ENCODE results near the gene RPEL1. TPM values are rescaled to one million over a fixed set of nuclear protein-coding genes. Genes with fewer than 3 reads are reported as not detected.
"Not testable (repeated sequence)": the region's sequence is repeated elsewhere in the genome, so short reads cannot be mapped to it uniquely, and the experiment has no call there.

The RPEL1 gene
- total and polyA plus RNA-seq, 7 donors: 0.01 TPM; not detected in 6

DNA sequence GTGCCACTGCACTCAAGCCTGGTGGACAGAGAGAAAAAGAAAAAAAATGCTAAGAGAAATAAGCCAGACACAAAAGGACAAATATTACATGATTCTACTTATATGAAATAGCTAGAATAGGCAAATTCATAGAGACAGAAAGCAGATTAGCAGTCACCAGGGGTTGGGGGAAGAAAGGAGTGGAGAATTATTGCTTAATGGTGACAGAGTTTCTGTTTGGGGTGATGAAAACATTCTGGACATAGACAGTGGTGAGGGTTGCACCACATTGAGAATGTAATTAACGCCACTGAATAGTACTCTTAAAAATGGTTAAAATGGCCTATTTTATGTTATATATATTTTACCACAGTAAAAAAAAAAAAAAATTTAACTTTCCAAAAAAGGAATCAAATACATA is 46.2 kb upstream of the RPEL1 start:
- Histone ChIP-seq H3K27ac (no peak overlapping the region), H3K4me1 (no peaks in the 10 kb centered on the region), H3K4me3 (no peak overlapping the region), H3K27me3 (ENCODE audit: insufficient read depth in 3 of 3, low read length in 2 of 3) (no peaks in the 10 kb centered on the region), H3K9me3 (no peaks in the 10 kb centered on the region), H3K36me3 (ENCODE audit: insufficient read depth in 1 of 2, low read depth in 1 of 2) (no peaks in the 10 kb centered on the region)
- WGBS, 3 donors: 93 to 100% (median 94%) methylated on average over 1 of the region's 1 CpG
- no peak for DNase-seq
- intact Hi-C loops (cut with DNase I): no loop called here
- TF ChIP-seq, protein P1, sequence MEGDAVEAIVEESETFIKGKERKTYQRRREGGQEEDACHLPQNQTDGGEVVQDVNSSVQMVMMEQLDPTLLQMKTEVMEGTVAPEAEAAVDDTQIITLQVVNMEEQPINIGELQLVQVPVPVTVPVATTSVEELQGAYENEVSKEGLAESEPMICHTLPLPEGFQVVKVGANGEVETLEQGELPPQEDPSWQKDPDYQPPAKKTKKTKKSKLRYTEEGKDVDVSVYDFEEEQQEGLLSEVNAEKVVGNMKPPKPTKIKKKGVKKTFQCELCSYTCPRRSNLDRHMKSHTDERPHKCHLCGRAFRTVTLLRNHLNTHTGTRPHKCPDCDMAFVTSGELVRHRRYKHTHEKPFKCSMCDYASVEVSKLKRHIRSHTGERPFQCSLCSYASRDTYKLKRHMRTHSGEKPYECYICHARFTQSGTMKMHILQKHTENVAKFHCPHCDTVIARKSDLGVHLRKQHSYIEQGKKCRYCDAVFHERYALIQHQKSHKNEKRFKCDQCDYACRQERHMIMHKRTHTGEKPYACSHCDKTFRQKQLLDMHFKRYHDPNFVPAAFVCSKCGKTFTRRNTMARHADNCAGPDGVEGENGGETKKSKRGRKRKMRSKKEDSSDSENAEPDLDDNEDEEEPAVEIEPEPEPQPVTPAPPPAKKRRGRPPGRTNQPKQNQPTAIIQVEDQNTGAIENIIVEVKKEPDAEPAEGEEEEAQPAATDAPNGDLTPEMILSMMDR (IDR thresholded peaks at IDR 0.05): no peak
- ATAC-seq: no peak

DNA sequence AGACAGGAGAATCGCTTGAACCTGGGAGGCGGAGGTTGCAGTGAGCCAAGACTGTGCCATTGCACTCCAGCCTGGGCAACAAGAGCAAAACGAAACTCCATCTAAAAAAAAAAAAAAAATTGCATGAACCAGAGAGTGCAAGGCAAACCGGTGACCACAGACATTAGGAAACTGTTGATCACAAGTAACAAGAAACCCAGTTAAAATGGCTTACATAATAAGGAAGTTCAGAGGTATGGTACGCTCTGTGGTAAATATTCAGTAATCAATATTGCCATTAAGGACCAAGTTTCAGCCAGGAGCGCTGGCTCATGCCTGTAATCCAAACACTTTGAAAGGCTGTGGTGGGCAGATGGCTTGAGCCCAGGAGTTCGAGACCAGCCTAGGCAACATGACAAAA is 43.4 kb upstream of the RPEL1 start:
- TF ChIP-seq, protein P1 (IDR thresholded peaks at IDR 0.05): no peak
- DNase-seq (no peak), ATAC-seq (no peak)
- Histone ChIP-seq H3K4me1 (peaks cover 5% of the 10 kb centered on the region), H3K36me3 (ENCODE audit: insufficient read depth in 1 of 2, low read depth in 1 of 2) (no peaks in the 10 kb centered on the region), H3K27ac (no peak overlapping the region), H3K27me3 (ENCODE audit: insufficient read depth in 3 of 3, low read length in 2 of 3) (no peaks in the 10 kb centered on the region), H3K9me3 (no peaks in the 10 kb centered on the region), H3K4me3 (no peak overlapping the region)
- intact Hi-C loops (cut with DNase I): no loop called here
- WGBS, 3 donors: 75 to 86% (median 78%) methylated on average over 7 of the region's 7 CpGs

DNA sequence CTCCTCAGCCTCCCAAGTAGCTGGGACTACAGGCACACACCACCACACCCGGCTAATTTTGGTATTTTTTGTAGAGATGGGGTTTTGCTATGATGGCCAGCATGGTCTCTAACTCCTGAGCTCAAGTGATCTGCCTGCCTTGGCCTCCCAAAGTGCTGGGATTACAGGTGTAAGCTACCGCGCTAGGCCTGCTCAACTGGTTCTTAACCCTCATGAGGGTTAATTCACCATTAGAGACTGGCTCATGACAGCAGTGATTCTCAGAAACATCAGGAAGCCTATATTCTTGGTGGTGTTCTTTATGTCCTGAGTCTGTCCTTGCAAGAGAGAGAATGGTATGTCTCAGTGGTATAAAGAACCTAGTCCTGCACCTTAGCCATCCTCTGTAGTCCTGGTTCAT is 42.2 kb upstream of the RPEL1 start:
- ATAC-seq (no peak), DNase-seq (no peak)
- Histone ChIP-seq H3K27ac (no peak overlapping the region), H3K4me3 (no peak overlapping the region), H3K9me3 (no peaks in the 10 kb centered on the region), H3K4me1 (peaks cover 8% of the 10 kb centered on the region), H3K27me3 (ENCODE audit: insufficient read depth in 3 of 3, low read length in 2 of 3) (no peaks in the 10 kb centered on the region), H3K36me3 (ENCODE audit: insufficient read depth in 1 of 2, low read depth in 1 of 2) (no peaks in the 10 kb centered on the region)
- WGBS, 3 donors: 94 to 97% (median 96%) methylated on average over 3 of the region's 3 CpGs
- intact Hi-C loops (cut with DNase I): no loop called here
- TF ChIP-seq, protein P1 (IDR thresholded peaks at IDR 0.05): no peak

DNA sequence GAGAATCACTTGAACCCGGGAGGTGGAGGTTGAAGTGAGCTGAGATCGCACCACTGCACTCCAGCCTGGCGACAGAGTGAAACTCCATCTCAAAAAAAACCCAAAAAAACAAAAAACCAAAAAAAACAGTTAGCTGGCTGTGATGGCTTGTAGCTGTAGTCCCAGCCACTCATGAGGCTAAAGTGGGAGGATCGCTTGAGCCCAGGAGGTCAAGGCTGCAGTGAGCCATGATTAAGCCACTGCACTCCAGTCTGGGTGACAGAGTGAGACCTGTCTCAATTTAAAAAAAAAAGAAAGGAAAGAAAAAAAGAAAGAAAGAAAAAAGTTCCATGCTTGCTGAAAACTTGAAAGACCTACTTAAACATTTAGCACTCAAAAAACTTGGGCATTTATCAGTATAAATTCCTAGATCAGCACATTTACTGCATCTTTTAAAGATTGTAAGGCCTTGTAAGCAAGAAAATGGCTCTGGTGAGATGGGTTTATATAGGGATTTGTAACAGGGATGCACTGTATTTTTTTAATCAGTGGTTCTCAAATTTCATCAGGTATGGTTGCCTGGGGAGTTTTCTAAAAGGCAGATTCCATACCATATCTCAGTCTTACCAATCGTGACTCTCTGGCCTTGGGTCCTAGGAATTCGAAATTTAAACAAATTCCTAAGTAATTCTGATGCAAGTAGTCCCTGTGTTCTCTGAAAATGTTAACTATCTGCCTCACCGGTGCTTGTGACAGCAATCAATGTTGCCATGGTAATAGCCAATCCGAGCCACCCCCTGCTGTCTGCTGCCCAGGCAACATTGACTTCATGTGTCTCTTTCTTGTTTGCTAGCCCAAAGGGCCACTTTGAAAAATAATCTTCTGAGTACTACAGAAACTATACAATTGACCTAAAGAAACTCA is 41.1 kb upstream of the RPEL1 start:
- Histone ChIP-seq H3K36me3 (ENCODE audit: insufficient read depth in 1 of 2, low read depth in 1 of 2) (no peaks in the 10 kb centered on the region), H3K27ac (no peak overlapping the region), H3K27me3 (ENCODE audit: insufficient read depth in 3 of 3, low read length in 2 of 3) (no peaks in the 10 kb centered on the region), H3K9me3 (no peaks in the 10 kb centered on the region), H3K4me1 (peaks cover 8% of the 10 kb centered on the region), H3K4me3 (no peak overlapping the region)
- no peak for ATAC-seq
- TF ChIP-seq, protein P1 (IDR thresholded peaks at IDR 0.05): no peak
- DNase-seq: no peak
- intact Hi-C loops (cut with DNase I): no loop called here
- WGBS, 3 donors: 75 to 78% (median 75%) methylated on average over 8 of the region's 8 CpGs

DNA sequence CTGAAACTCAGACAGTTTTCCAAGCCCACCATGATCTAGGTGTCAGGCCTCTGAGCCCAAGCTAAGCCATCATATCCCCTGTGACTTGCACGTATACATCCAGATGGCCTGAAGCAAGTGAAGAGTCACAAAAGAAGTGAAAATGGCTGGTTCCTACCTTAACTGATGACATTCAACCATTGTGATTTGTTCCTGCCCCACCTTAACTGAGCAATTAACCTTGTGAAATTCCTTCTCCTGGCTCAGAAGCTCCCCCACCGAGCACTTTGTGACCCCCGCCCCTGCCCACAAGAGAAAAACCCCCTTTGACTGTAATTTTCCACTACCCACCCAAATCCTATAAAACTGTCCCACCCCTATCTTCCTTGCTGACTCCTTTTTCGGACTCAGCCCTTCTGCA is 40.3 kb upstream of the RPEL1 start:
- H3K9me3 ChIP-seq: not testable (repeated sequence)

DNA sequence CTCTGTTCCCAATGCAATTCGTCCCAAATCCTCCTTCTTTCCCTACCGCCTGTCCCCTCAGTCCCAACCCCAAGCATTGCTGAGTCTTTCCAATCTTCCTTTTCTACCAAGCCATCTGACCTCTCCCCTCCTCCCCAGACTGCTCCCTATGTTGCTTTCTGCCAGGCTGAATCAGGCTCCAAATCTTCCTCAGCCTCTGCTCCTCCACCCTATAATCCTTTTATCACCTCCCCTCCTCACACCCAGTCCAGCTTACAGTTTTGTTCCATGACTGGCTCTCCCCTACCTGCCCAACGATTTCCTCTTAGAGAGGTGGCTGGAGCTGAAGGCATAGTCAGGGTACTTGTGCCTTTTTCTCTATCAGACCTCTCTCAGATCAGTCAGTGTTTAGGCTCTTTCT is 39.0 kb upstream of the RPEL1 start:
- H3K4me1 ChIP-seq; H3K4me3 ChIP-seq; ATAC-seq; H3K27ac ChIP-seq; intact Hi-C loops (cut with DNase I); H3K9me3 ChIP-seq; DNase-seq; H3K27me3 ChIP-seq (ENCODE audit: insufficient read depth in 3 of 3, low read length in 2 of 3); H3K36me3 ChIP-seq (ENCODE audit: insufficient read depth in 1 of 2, low read depth in 1 of 2): not testable (repeated sequence)
- WGBS, 3 donors: 77 to 85% (median 78%) methylated on average over 3 of the region's 3 CpGs

More for the DNA sequence above, 40.3 kb upstream of the RPEL1 start:
- H3K4me1 ChIP-seq; H3K27ac ChIP-seq; intact Hi-C loops (cut with DNase I); H3K27me3 ChIP-seq (ENCODE audit: insufficient read depth in 3 of 3, low read length in 2 of 3); DNase-seq; H3K4me3 ChIP-seq; H3K36me3 ChIP-seq (ENCODE audit: insufficient read depth in 1 of 2, low read depth in 1 of 2); ATAC-seq: not testable (repeated sequence)
- WGBS, 3 donors: 76 to 79% (median 78%) methylated on average over 4 of the region's 4 CpGs
